GM21390 (cell line): ENCODE measurements around the gene CBX5.
"Not testable (repeated sequence)": the region's sequence is repeated elsewhere in the genome, so short reads cannot be mapped to it uniquely, and the experiment has no call there.

Experiments
- ATAC-seq: cut with Tn5 transposase; IDR thresholded peaks from one replicate; pipeline ENCODE4 v1.9.1; 2021; ENCODE audit not compliant: unreplicated experiment

CBX5 gene

GRCh38 chr12:54201001-54201794 lies 78.7 kb downstream of the CBX5 start:
- no peak for ATAC-seq

GRCh38 chr12:54200412-54200811 lies 79.5 kb downstream of the CBX5 start:
- no peak for ATAC-seq

- ATAC-seq = no peak
Observed at GRCh38 chr12:54199917-54200316, 80.0 kb downstream of the CBX5 start.

- ATAC-seq = no peak
Observed at GRCh38 chr12:54199034-54199433, 80.9 kb downstream of the CBX5 start.

GRCh38 chr12:54197431-54197909 lies 82.5 kb downstream of the CBX5 start:
- ATAC-seq = peak; percentile 51

- no peak for ATAC-seq
Observed at GRCh38 chr12:54197010-54197409, 82.9 kb downstream of the CBX5 start.

GRCh38 chr12:54196396-54196795 lies 83.5 kb downstream of the CBX5 start:
- ATAC-seq = no peak

GRCh38 chr12:54195737-54196347 lies 84.1 kb downstream of the CBX5 start:
- no peak for ATAC-seq

- no peak for ATAC-seq
Observed at GRCh38 chr12:54195080-54195736, 84.7 kb downstream of the CBX5 start.

GRCh38 chr12:54194611-54195010 lies 85.3 kb downstream of the CBX5 start:
- not testable (repeated sequence) for ATAC-seq

GRCh38 chr12:54193434-54193833 lies 86.5 kb downstream of the CBX5 start:
- no peak for ATAC-seq

- ATAC-seq = no peak
Observed at GRCh38 chr12:54191550-54192022, 88.3 kb downstream of the CBX5 start.

- ATAC-seq = no peak
Observed at GRCh38 chr12:54191126-54191525, 88.8 kb downstream of the CBX5 start.

- ATAC-seq = no peak
Observed at GRCh38 chr12:54189198-54189539, 90.8 kb downstream of the CBX5 start.

- ATAC-seq = no peak
Observed at GRCh38 chr12:54187075-54187474, 92.8 kb downstream of the CBX5 start.

- ATAC-seq = no peak
Observed at GRCh38 chr12:54185919-54186318, 94.0 kb downstream of the CBX5 start.

- not testable (repeated sequence) for ATAC-seq
Observed at GRCh38 chr12:54185297-54185696, 94.6 kb downstream of the CBX5 start.

GRCh38 chr12:54184024-54184805 lies 95.7 kb downstream of the CBX5 start:
- ATAC-seq = no peak

GRCh38 chr12:54182981-54183380 lies 96.9 kb downstream of the CBX5 start:
- no peak for ATAC-seq

GRCh38 chr12:54182086-54182485 lies 97.8 kb downstream of the CBX5 start:
- ATAC-seq = no peak
